ENCODE results near the gene SAP25. TPM values are rescaled to one million over a fixed set of nuclear protein-coding genes. Genes with fewer than 3 reads are reported as not detected.
"Not testable (repeated sequence)": the region's sequence is repeated elsewhere in the genome, so short reads cannot be mapped to it uniquely, and the experiment has no call there.

Gene SAP25
- total RNA-seq, 1 donor from 2014 or later = not detected

GRCh38 chr7:100563809-100564400, 9.8 kb downstream of the SAP25 start:
- no peak for FAIRE-seq
- peak; percentile 67 to 86 for DNase-seq (ENCODE audit: low spot score in 2 of 2)

DNA sequence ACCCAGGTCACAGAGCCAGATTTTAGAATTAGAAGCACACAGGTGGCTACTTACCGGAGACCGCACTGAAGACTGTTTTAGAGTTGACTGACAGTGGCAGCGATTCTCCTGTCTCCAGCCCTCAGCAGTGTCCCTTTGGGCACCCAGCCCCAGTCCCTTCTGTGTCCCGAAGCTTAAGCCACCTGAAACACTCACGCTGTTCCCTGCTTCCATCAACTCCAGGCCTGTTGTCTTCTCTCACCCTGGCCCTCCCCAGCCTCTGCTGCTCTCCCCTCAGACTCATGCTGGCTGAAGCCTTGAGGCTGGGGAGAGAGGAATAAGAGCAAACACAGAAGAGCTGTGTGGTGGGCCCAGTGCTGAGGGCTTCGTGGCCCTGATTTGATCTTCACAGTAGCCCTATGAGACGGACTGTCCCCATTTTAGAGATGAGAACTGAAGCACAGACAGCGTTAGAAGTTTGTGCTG, 10.6 kb downstream of the SAP25 start:
- DNase-seq (ENCODE audit: low spot score in 2 of 2) = no peak
- no peak for FAIRE-seq

GRCh38 chr7:100562195-100563099, 11.3 kb downstream of the SAP25 start:
- DNase-seq (ENCODE audit: low spot score in 2 of 2) (no peak), FAIRE-seq (no peak)

DNA sequence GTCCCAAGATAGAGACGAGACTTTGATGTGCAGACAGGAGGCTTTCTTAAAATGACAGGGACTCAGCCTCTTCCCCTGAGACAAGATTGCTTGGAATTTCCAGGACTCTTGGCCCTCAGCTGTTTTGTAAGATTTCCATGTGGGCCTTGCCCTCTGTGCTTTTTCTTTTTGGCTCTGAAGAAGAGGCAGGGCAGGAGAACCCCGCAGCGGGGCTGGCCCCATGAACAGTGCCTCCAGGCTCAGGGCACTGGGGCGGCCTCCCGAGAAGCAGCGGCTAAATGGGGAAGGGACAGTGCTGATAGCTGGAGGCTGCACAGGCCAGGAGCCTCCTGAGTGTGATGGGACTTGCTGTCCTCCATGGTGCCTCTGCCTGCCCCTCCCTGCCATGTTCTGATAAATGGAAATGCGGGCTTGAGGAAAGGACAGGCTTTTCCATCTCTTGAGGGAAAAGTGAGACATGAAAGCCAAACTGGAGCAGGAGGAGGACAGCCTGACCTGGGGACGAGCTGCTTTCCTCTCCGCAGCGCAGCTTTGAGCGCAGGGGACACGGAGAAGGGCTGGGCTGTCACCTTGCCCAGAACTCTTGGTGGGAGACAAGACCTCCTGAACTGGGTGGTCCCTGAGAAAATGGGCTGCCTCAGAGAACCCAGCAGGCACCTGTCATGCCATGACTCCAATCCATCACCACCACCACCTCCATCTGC, 12.1 kb downstream of the SAP25 start:
- FAIRE-seq = no peak

DNA sequence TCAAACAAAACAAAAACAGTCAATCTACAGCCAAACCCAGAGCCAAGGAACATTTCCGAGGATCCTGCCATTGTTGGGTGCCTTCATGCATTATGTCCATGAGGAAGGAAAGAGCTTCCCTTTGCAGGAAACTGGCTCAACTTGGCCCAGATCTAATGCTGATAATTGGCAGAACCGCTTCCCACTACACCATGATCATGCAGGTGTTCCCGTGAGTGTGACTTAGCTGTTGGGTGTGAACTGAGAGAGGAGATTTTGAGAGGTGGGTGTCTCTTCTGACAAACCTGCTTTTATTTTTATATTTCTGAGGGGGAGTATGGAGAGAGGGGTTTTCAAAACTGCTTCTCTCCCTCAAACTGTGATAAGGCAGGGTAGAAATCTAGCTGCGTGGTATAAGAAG, 14.6 kb downstream of the SAP25 start:
- DNase-seq (ENCODE audit: low spot score in 2 of 2) (no peak), FAIRE-seq (no peak)

More for the DNA sequence above, 12.1 kb downstream of the SAP25 start:
- DNase-seq (ENCODE audit: low spot score in 2 of 2) = no peak

GRCh38 chr7:100556541-100556940, 17.2 kb downstream of the SAP25 start:
- no peak for DNase-seq (ENCODE audit: low spot score in 2 of 2)

GRCh38 chr7:100555701-100556100, 18.0 kb downstream of the SAP25 start:
- DNase-seq (ENCODE audit: low spot score in 2 of 2) (no peak), FAIRE-seq (no peak)

More at GRCh38 chr7:100556541-100556940, 17.2 kb downstream of the SAP25 start:
- FAIRE-seq = no peak

GRCh38 chr7:100553032-100553431, 20.7 kb downstream of the SAP25 start:
- DNase-seq (ENCODE audit: low spot score in 2 of 2) = no peak
- no peak for FAIRE-seq

DNA sequence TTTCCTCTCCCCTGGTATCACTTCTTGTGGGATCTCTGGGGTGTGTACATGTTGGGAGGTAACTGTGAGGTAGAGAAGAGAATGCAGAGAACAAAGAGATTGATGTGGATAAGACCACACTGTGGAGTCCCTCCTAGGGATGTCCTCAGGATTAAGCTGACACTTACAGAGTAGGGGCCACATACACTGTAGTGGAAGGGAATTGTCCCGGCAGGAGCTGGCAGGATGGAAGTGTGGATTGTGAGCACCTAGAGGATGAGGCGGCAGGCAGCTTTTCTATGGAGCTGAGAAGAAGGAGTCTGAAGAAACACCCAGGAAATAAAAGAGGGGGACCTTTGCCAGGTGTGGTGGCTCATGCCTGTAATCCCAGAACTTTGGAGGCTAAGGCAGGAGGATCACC, 21.2 kb downstream of the SAP25 start:
- DNase-seq (ENCODE audit: low spot score in 2 of 2) = no peak
- no peak for FAIRE-seq

GRCh38 chr7:100548446-100548845, 25.3 kb downstream of the SAP25 start:
- DNase-seq (ENCODE audit: low spot score in 2 of 2); FAIRE-seq: not testable (repeated sequence)

DNA sequence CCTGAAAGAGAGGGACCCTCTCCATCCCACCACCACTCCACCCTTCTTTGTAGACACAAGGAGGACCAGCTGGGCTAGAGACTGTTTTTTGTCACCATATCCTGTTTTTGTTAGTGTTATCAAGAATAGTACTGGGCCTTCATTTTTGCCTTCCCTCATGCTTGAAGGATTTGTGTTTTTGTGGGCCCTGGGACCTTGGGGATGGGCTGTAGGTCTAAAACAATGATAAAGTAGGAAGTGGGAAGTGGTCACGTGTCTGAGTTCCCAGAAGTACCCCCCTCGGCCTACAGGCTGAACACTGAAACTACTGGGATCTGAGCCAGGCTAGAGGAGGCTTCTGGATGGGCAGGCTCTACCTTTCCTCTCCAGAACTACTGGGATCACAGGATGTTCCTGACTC, 25.8 kb downstream of the SAP25 start:
- no peak for DNase-seq (ENCODE audit: low spot score in 2 of 2)
- no peak for FAIRE-seq

GRCh38 chr7:100546926-100547800, 26.5 kb downstream of the SAP25 start:
- DNase-seq (ENCODE audit: low spot score in 2 of 2) (no peak), FAIRE-seq (no peak)

DNA sequence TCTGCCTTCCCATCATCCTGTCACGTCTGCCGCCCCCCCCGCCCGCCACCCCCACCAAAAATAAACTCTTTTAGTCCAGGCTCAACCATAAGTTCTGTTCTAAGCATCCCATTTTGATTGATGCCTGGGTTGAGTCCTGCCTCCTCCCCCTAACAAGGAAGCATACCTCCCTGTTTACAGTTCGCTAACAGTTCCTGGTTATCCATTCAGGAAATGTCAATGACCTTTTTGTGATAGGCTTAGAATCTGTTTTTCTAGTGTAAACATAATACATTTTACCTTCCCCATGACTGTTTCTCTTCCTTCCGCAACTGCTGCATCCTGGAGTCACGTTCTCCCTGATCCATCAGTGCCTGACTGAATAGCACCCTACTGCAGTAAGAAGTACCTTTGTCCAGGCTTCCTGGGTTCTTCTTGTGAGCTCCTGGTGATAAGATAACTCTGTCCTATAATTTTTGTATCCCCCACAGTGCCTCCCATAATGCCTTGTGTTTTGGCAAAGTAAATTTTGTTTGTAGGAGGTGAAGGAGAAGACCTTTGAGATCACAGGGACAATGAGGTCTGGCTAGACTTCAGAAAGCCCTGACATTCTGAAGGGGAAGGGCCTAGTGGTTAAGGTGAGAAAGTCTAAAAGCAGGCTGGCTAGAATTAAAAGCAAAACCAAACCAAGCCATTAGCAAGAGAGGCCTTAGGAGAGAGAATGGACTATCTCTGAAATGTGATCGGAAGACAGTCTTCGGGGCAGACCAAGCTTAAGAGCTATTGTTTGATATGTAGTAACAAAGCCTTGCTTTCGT, 27.4 kb downstream of the SAP25 start:
- no peak for FAIRE-seq

DNA sequence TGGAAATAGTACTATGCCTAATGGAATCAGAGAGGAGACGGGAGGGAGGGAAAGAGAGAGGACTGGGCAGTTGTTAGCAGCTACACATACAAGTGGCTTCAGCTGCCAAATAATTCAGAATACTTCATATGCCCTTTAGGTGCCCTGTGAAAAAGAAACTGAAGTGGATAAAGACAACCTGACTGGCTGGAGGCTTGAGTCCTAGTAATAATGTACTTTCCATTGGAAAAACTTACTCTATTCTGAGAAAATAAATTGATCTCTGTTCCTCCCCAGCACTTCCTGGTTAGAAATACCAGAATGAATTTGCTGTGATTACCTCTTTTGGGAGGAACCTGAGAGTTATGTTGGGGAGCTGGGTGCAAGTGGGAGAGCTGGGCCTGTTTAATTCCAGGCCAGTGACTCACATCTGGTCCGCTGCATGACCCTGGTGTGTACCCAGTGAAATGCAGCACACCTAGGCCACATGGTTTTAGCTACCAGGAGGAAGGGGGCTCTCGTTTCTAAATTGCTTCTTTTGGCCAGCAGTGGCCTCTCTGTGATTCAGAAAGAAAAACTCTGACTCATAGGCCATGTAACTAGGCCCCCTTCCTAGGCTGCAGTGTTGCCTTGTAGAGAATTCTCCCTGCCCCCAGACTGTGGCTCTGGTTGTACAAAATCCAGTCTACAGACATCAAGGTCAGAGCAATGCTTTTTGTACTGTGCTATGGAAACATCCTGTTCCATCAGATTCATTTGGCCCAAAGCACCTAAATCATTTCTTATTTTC, 28.2 kb downstream of the SAP25 start:
- DNase-seq (ENCODE audit: low spot score in 2 of 2) (peak in 1 of 2 donors; percentile 56), FAIRE-seq (no peak)

More for the DNA sequence above, 27.4 kb downstream of the SAP25 start:
- DNase-seq (ENCODE audit: low spot score in 2 of 2) = no peak

GRCh38 chr7:100544967-100545359, 28.7 kb downstream of the SAP25 start:
- peak in 1 of 2 donors; percentile 10 for DNase-seq (ENCODE audit: low spot score in 2 of 2)

DNA sequence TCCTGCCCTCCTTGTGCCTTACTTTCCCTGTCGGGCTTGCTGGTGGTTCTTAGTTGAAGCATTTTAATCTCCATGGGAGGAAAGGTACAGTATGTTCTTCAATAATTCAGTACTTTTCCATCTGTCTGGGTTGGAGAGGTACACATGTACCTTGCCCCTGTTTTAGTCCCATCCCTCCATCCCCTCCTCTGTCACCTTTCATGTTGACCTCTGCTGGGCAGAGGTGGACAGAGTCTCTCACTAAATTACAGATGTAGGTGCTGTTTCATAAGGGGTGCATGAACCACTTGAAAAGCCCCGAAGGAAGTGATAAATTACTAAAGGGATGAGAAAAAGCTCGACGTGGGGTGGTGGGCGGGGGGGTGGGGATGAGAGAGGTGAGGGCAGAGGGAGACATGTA, 29.3 kb downstream of the SAP25 start:
- FAIRE-seq (no peak), DNase-seq (ENCODE audit: low spot score in 2 of 2) (no peak)

More at GRCh38 chr7:100544967-100545359, 28.7 kb downstream of the SAP25 start:
- no peak for FAIRE-seq

DNA sequence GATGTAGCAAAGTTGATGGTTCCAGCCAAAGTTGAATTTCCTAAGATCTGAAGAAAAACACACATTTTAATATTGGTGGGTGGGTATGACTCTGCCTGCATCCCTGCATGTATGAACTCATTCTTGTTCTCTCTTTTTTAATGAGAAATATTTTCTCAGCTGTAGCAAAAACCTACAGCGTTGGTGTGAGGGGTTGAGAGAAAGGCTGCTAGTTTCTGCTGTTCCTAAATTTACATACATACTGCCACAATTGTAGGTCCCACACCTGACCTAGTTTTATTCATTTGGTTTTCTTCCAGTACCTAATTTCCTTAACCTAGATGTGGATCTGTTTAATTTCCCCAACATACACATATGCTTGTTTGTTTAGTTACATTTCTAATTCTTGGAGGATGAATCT, 30.1 kb downstream of the SAP25 start:
- FAIRE-seq = no peak
- no peak for DNase-seq (ENCODE audit: low spot score in 2 of 2)

- not testable (repeated sequence) for FAIRE-seq; DNase-seq (ENCODE audit: low spot score in 2 of 2)
These were observed 32.4 kb downstream of the SAP25 start for GRCh38 chr7:100541309-100541708.

Measured in frontal cortex (tissue), 4 donors.